ENCODE measurements around the gene DECR2. TPM values are rescaled to one million over a fixed set of nuclear protein-coding genes. Genes with fewer than 3 reads are reported as not detected.

Gene DECR2
- total RNA-seq, 1 donor from 2014 or later = 15.1 TPM

DNA sequence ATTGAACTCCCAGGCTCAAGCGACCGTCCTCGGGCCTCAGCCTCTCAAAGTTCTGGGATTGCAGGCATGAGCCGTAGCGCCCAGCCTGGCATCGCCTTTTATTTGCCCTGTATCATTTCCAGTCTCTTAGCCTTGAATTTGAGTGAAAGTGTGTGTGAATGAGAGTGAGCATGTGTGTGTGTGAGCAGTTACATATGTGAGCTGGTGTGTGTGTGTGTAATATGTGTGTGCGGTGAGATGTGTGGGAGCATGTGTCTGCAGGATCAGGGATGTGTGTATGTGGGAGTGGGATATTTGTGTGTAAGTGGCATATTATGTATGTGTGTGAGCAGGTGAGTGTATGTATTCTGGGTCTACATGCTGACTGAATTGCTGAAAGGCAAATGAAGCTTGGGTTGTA, 29.2 kb downstream of the DECR2 start:
- DNase-seq (ENCODE audit: low read depth) = no peak
- TF ChIP-seq, protein P1, sequence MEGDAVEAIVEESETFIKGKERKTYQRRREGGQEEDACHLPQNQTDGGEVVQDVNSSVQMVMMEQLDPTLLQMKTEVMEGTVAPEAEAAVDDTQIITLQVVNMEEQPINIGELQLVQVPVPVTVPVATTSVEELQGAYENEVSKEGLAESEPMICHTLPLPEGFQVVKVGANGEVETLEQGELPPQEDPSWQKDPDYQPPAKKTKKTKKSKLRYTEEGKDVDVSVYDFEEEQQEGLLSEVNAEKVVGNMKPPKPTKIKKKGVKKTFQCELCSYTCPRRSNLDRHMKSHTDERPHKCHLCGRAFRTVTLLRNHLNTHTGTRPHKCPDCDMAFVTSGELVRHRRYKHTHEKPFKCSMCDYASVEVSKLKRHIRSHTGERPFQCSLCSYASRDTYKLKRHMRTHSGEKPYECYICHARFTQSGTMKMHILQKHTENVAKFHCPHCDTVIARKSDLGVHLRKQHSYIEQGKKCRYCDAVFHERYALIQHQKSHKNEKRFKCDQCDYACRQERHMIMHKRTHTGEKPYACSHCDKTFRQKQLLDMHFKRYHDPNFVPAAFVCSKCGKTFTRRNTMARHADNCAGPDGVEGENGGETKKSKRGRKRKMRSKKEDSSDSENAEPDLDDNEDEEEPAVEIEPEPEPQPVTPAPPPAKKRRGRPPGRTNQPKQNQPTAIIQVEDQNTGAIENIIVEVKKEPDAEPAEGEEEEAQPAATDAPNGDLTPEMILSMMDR (IDR thresholded peaks at IDR 0.05; ENCODE audit: insufficient read depth, low read length, poor library complexity, severe bottlenecking) = no peak
- no peak overlapping the region for H3K4me3 ChIP-seq (ENCODE audit: low read depth, low read length)
- peaks cover 2% of the 10 kb centered on the region for H3K36me3 ChIP-seq (ENCODE audit: control insufficient read depth, insufficient read depth, low read length)
- no peaks in the 10 kb centered on the region for H3K27me3 ChIP-seq (ENCODE audit: control insufficient read depth, insufficient read depth, low read length)

DNA sequence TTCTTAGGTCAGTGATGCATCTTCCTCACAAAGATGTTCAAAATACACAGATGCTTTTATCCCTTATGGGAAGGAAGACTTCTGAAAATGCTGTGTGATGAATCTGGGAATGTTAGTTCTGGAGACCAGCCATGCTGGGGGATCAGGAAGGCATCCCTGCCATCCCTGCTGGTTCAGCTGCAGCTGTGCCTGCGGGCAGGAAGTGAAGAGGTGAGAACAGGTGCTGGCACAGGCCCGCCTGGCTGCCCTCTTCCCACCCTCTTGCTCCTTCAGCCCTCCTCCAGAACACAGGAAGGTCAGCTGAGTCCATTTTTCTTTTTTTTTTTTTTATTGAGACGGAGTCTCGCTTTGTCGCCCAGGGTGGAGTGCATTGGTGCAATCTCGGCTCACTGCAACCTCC, 38.9 kb downstream of the DECR2 start:
- no peak for DNase-seq (ENCODE audit: low read depth)
- Histone ChIP-seq H3K36me3 (ENCODE audit: control insufficient read depth, insufficient read depth, low read length) (no peaks in the 10 kb centered on the region), H3K4me3 (ENCODE audit: low read depth, low read length) (no peak overlapping the region), H3K27me3 (ENCODE audit: control insufficient read depth, insufficient read depth, low read length) (no peaks in the 10 kb centered on the region)
- TF ChIP-seq, protein P1 (IDR thresholded peaks at IDR 0.05; ENCODE audit: insufficient read depth, low read length, poor library complexity, severe bottlenecking) = no peak

DNA sequence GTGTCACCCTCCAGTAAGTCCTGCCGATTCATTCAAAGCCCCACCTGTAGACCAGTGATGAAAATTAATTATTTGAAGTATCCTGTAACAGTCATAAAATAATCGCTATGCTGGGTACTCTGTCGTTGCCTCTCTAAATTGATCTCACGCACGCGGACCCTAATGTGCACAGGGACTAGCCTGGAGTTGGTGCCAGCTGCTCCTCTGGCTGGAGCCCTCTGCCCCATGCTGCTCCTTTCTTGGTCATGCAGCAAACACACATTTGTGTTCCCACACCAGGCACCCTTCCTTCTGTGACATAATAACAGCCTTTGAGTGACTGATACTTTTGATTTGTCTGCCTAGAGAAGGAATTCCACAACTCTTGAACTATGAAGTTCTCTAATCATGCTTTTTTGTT, 39.8 kb downstream of the DECR2 start:
- no peaks in the 10 kb centered on the region for H3K27me3 ChIP-seq (ENCODE audit: control insufficient read depth, insufficient read depth, low read length)
- H3K36me3 ChIP-seq (ENCODE audit: control insufficient read depth, insufficient read depth, low read length) = no peaks in the 10 kb centered on the region
- DNase-seq (ENCODE audit: low read depth) = no peak
- no peak overlapping the region for H3K4me3 ChIP-seq (ENCODE audit: low read depth, low read length)
- TF ChIP-seq, protein P1 (IDR thresholded peaks at IDR 0.05; ENCODE audit: insufficient read depth, low read length, poor library complexity, severe bottlenecking) = no peak

DNA sequence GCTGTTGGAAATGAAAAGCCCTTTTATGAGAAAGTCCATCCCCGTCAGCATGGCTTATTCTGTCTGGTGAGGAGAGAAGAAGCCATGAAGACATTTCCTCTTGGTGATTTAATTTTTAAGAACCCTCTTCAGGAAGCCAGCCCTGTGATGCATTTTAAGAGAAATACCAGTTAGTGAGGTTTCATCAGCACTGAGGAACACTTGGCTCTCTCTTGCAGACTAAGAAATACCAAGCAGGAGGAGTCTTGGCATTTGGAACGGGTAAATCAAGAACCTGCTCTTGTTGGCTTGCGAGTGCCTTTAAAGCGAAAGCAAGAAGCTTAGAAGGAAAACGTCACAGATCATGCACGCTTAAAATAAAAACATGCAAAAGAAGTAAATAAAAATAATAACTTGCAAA, 41.3 kb downstream of the DECR2 start:
- Histone ChIP-seq H3K27me3 (ENCODE audit: control insufficient read depth, insufficient read depth, low read length) (no peaks in the 10 kb centered on the region), H3K36me3 (ENCODE audit: control insufficient read depth, insufficient read depth, low read length) (no peaks in the 10 kb centered on the region), H3K4me3 (ENCODE audit: low read depth, low read length) (no peak overlapping the region)
- DNase-seq (ENCODE audit: low read depth) = no peak
- TF ChIP-seq, protein P1 (IDR thresholded peaks at IDR 0.05; ENCODE audit: insufficient read depth, low read length, poor library complexity, severe bottlenecking) = no peak

DNA sequence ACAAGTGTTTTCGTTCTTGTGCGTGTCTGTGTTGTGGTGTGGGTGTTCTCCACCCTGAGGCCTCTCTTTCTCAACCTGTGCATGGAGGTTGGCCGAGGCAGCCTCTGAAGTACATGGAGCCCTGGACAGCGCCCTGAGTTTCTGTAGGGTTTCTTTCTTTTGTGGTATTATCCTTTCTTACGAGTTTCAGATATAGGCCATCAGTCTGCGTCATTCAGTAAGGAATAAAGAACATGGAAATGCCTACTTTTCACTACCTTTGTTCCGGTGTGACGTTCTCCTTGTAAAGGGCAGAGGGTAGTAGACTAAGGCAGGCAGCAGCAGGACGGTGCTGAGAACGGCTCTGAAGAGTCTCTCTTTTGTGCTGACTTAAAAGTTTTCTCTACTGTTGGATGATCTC, 42.3 kb downstream of the DECR2 start:
- Histone ChIP-seq H3K27me3 (ENCODE audit: control insufficient read depth, insufficient read depth, low read length) (no peaks in the 10 kb centered on the region), H3K4me3 (ENCODE audit: low read depth, low read length) (no peak overlapping the region), H3K36me3 (ENCODE audit: control insufficient read depth, insufficient read depth, low read length) (no peaks in the 10 kb centered on the region)
- TF ChIP-seq, protein P1 (IDR thresholded peaks at IDR 0.05; ENCODE audit: insufficient read depth, low read length, poor library complexity, severe bottlenecking) = no peak
- DNase-seq (ENCODE audit: low read depth) = no peak

DNA sequence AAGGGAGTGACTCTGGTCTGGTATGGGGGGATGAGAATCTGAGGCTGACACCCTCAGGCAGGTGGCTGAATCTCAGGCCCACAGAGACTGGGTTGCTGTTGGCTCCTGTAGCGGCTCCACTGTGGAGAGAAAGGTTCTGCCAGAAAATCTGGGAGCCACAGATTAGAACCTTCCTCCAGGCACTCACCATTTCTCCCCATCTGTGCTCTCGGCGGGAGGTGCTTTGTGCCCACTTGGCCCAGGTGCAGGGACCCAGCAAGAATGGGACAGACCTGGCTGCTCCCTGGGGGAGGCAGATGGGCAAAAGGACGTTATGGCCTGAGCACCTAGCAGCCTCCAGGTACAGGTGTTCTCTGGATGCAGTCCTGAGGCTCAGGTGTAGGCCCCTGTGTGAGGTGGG, 43.9 kb downstream of the DECR2 start:
- TF ChIP-seq, protein P1 (IDR thresholded peaks at IDR 0.05; ENCODE audit: insufficient read depth, low read length, poor library complexity, severe bottlenecking) = no peak
- no peak overlapping the region for H3K4me3 ChIP-seq (ENCODE audit: low read depth, low read length)
- no peaks in the 10 kb centered on the region for H3K36me3 ChIP-seq (ENCODE audit: control insufficient read depth, insufficient read depth, low read length)
- no peaks in the 10 kb centered on the region for H3K27me3 ChIP-seq (ENCODE audit: control insufficient read depth, insufficient read depth, low read length)
- no peak for DNase-seq (ENCODE audit: low read depth)

Data from kidney epithelial cell (primary cell).